Sigmoid colon (tissue), 7 donors: Measurements from ENCODE around the gene NIPSNAP2. TPM values are rescaled to one million over a fixed set of nuclear protein-coding genes. Genes with fewer than 3 reads are reported as not detected.

Experiments
- DNase-seq: peaks from one replicate; pipeline ENCODE4 v3.0.0-alpha.2; 2019
- H3K27ac ChIP-seq, 4 donors: fragments of 200-600 bp; sonication (generic); one replicate each; pipeline ENCODE4 v1.5.1; 2016 to 2019; ENCODE audit warnings: mild to moderate bottlenecking in 1 of 4
- H3K27me3 ChIP-seq, 3 donors: fragments of 200-600 bp; sonication (generic); one replicate each; pipeline ENCODE4 v1.5.1; 2019; ENCODE audit warnings: mild to moderate bottlenecking in 1 of 3
- H3K36me3 ChIP-seq, 4 donors: fragments of 200-600 bp; sonication (generic); one replicate each; pipeline ENCODE4 v1.5.1; 2016 to 2019
- H3K4me1 ChIP-seq, 4 donors: fragments of 200-600 bp; sonication (generic); one replicate each; pipeline ENCODE4 v1.5.1; 2017 to 2019
- H3K4me3 ChIP-seq, 4 donors: fragments of 200-600 bp; sonication (generic); one replicate each; pipeline ENCODE4 v1.5.1; 2017 to 2019; ENCODE audit warnings: mild to moderate bottlenecking in 2 of 4, moderate library complexity in 1 of 4
- H3K9me3 ChIP-seq, 4 donors: fragments of 200-600 bp in 3 of 4; sonication (generic) in 3 of 4; one replicate each; pipeline versions ENCODE4 v1.5.1 to v1.6.1; 2013 to 2019
- CTCF ChIP-seq, 4 experiments: fragments of 450-650 bp in 3 of 4; fragments of 200-600 bp in 1 of 4; IDR thresholded peaks; one replicate each; pipeline ENCODE4 v1.5.1; 2016 to 2019; ENCODE audit warnings: antibody characterized with exemption in 4 of 4, mild to moderate bottlenecking in 3 of 4, moderate library complexity in 2 of 4
- EP300 ChIP-seq, 4 donors: sonication (generic); formaldehyde crosslinking; IDR thresholded peaks; one replicate each; pipeline ENCODE4 v1.6.1; 2017; ENCODE audit warnings: antibody characterized with exemption in 4 of 4
- POLR2A ChIP-seq, 2 donors: fragments of 450-650 bp; IDR thresholded peaks; one replicate each; pipeline ENCODE4 v1.6.1; 2016; ENCODE audit warnings: antibody characterized with exemption in 2 of 2, mild to moderate bottlenecking in 2 of 2, moderate library complexity in 2 of 2
- POLR2AphosphoS5 ChIP-seq, 4 donors: sonication (generic); formaldehyde crosslinking; IDR thresholded peaks; one replicate each; pipeline ENCODE4 v1.6.1; 2017; ENCODE audit warnings: antibody characterized with exemption in 4 of 4
- WGBS, 2 donors: extraction: QIAGEN DNeasy Blood & Tissue Kit; methylation state at CpG; one replicate each; pipeline ENCODE4 v1.1.7; 2013; 5-methylcytosine and 5-hydroxymethylcytosine counted together
- intact Hi-C: fragments of 100-400 bp; cut with DNase I; formaldehyde crosslinking; loops from one replicate; pipeline ENCODE4 v1.15.1; 2023
- polyA plus RNA-seq, 3 donors: library from polyadenylated mRNA; stranded (reverse); fragments of 200-250 nt; gene quantifications; one replicate each; pipeline ENCODE4 v1.2.3, GENCODE V29; 2013
- total RNA-seq, 4 donors: library from RNA; depleted of rRNA; stranded (reverse); fragments of >200 nt; gene quantifications; one replicate each; pipeline ENCODE4 v1.1.0, GENCODE V29; 2016
- donor health status: healthy with polysubstance abuse.
- donor health status: Bipolar disorder and iron deficiency.
- donor health status: healthy.

Gene NIPSNAP2
- total and polyA plus RNA-seq, 7 donors: 39.6 to 158 (median 115) TPM

DNA sequence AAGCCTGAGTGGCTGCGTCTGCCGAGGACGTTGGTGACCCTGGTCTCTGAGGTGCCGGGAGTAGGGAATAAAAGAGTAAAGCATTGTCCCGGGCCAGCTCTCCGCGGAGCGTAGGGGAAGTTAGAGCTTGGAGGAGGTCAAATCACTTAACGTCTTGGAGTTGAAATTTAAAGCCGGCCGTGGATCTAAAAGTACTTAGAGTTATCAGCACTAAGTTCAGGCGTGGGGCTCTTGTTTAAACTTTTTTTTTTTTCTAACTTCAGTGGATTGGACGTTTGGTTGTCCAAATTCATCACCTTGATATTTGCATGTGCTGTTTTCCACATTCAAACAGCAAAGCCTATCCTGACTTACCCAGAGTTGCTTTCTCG lies 700 bp downstream of the NIPSNAP2 start:
- Histone ChIP-seq H3K4me3 (peak overlapping the region; percentile 46 to 87 (median 80)), H3K36me3 (peaks cover 0 to 4% (median 1%) of the 10 kb centered on the region in 4 donors), H3K9me3 (no peaks in the 10 kb centered on the region), H3K27me3 (no peaks in the 10 kb centered on the region), H3K4me1 (peaks cover 0 to 40% (median 24%) of the 10 kb centered on the region in 4 donors), H3K27ac (peak overlapping the region; percentile 94 to 99 (median 98))
- WGBS, 2 donors: 2 to 3% methylated on average over 14 of the region's 14 CpGs
- no peak for DNase-seq
- TF ChIP-seq POLR2AphosphoS5 (IDR thresholded peaks at IDR 0.05): no peak
- TF ChIP-seq POLR2A (IDR thresholded peaks at IDR 0.05): no peak
- no peak for TF ChIP-seq CTCF (IDR thresholded peaks at IDR 0.05)
- intact Hi-C loops: loop anchor here (5.0 to 10.0 kb wide), 2 partner anchors 87 to 390 kb away; partner anchors contain the start of genes CCT6A, PSPH and VOPP1

GRCh38 chr7:55965805-55966421 lies 1.5 kb downstream of the NIPSNAP2 start:
- TF ChIP-seq POLR2A (IDR thresholded peaks at IDR 0.05) (no peak), POLR2AphosphoS5 (IDR thresholded peaks at IDR 0.05) (peak in 1 of 4 donors; percentile 9), EP300 (IDR thresholded peaks at IDR 0.05) (no peak)
- peaks cover 0 to 4% (median 2%) of the 10 kb centered on the region in 4 donors for H3K36me3 ChIP-seq
- no peaks in the 10 kb centered on the region for H3K27me3 ChIP-seq
- intact Hi-C loops: loop anchor here (5.0 to 10.0 kb wide), 2 partner anchors 86 to 391 kb away; partner anchors contain the start of genes CCT6A, PSPH and VOPP1
- H3K4me1 ChIP-seq: peaks cover 0 to 41% (median 24%) of the 10 kb centered on the region in 4 donors
- H3K27ac ChIP-seq: peak overlapping the region; percentile 94 to 99 (median 98)
- DNase-seq: no peak
- 70 to 82% methylated on average over 13 of the region's 13 CpGs for WGBS, 2 donors
- H3K4me3 ChIP-seq: peak overlapping the region in 3 of 4 donors; percentile 77 to 87 (median 83)
- H3K9me3 ChIP-seq: no peaks in the 10 kb centered on the region

GRCh38 chr7:55966851-55967250 lies 2.5 kb downstream of the NIPSNAP2 start:
- Histone ChIP-seq H3K36me3 (peaks cover 0 to 4% (median 2%) of the 10 kb centered on the region in 4 donors), H3K27ac (peak overlapping the region in 3 of 4 donors; percentile 94 to 99 (median 97)), H3K4me3 (no peak overlapping the region), H3K9me3 (no peaks in the 10 kb centered on the region), H3K27me3 (no peaks in the 10 kb centered on the region), H3K4me1 (peaks cover 0 to 47% (median 24%) of the 10 kb centered on the region in 4 donors)
- no peak for TF ChIP-seq POLR2AphosphoS5 (IDR thresholded peaks at IDR 0.05)
- TF ChIP-seq CTCF (IDR thresholded peaks at IDR 0.05): no peak
- TF ChIP-seq POLR2A (IDR thresholded peaks at IDR 0.05): no peak
- no peak for TF ChIP-seq EP300 (IDR thresholded peaks at IDR 0.05)
- intact Hi-C loops: loop anchor here (5.0 to 10.0 kb wide), 2 partner anchors 85 to 392 kb away; partner anchors contain the start of genes CCT6A, PSPH and VOPP1
- DNase-seq: no peak
- WGBS, 2 donors: 87 to 96% methylated on average over 6 of the region's 6 CpGs

DNA sequence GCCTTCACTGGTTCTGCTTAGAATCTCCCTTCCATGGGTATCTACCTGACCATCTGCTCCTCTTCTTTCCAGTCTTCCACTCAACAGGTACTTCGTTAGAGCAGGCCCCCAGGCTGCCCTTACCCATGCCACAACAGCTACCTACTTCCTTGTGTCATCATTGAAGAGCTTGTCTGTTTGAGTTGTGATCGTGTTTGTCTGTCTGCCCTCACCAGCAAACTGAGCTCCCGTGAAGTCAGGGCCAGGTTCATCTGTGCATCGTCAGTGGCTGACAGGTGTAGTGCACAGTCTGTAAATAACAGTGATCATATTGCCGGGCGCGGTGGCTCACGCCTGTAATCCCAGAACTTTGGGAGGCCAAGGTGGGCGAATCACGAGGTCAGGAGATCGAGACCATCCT lies 5.0 kb downstream of the NIPSNAP2 start:
- 72 to 88% methylated on average over 11 of the region's 11 CpGs for WGBS, 2 donors
- Histone ChIP-seq H3K9me3 (no peaks in the 10 kb centered on the region), H3K4me3 (no peak overlapping the region), H3K36me3 (peaks cover 0 to 4% (median 2%) of the 10 kb centered on the region in 4 donors), H3K4me1 (peaks cover 0 to 38% (median 17%) of the 10 kb centered on the region in 4 donors), H3K27ac (no peak overlapping the region), H3K27me3 (no peaks in the 10 kb centered on the region)
- no peak for TF ChIP-seq CTCF (IDR thresholded peaks at IDR 0.05)
- no peak for TF ChIP-seq EP300 (IDR thresholded peaks at IDR 0.05)
- no peak for TF ChIP-seq POLR2A (IDR thresholded peaks at IDR 0.05)
- TF ChIP-seq POLR2AphosphoS5 (IDR thresholded peaks at IDR 0.05): no peak
- no peak for DNase-seq
- intact Hi-C loops: loop anchor here (5.0 to 10.0 kb wide), 2 partner anchors 83 to 395 kb away; partner anchors contain the start of genes CCT6A, PSPH and VOPP1

DNA sequence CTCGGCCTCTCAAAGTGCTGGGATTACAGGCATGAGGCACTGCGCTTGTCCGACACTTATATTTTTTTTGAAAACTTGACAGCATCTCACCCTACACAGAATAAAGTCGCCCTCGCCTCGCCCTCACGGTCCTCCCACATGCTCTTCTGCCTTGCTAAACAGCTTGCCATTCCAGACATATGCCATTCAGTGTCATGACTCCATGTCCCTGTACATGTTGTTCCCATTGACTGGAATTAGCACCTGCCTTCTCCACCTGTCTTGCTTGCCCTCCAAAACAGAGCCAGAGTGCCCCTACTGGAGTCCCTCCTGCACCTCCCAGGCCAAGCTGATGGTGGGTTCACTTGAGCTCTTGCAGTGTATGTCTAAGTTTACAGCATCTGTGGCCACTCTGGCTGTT lies 6.2 kb downstream of the NIPSNAP2 start:
- Histone ChIP-seq H3K36me3 (peaks cover 0 to 4% (median 2%) of the 10 kb centered on the region in 4 donors), H3K27me3 (no peaks in the 10 kb centered on the region), H3K4me3 (no peak overlapping the region), H3K9me3 (no peaks in the 10 kb centered on the region), H3K4me1 (peaks cover 0 to 33% (median 14%) of the 10 kb centered on the region in 4 donors), H3K27ac (no peak overlapping the region)
- intact Hi-C loops: no loop called here
- DNase-seq: no peak
- 94 to 96% methylated on average over 7 of the region's 7 CpGs for WGBS, 2 donors
- TF ChIP-seq EP300 (IDR thresholded peaks at IDR 0.05) (no peak), POLR2A (IDR thresholded peaks at IDR 0.05) (no peak), POLR2AphosphoS5 (IDR thresholded peaks at IDR 0.05) (no peak), CTCF (IDR thresholded peaks at IDR 0.05) (no peak)
